Trophoblast cell (in vitro differentiated cells and primary cell): Measurements from ENCODE around the gene PPFIBP2.

ENCODE experiments used
- DNase-seq, 2 donors: peaks; one replicate each; pipeline ENCODE4 v3.0.0-alpha.2; 2016
- H2AFZ ChIP-seq: 2 replicates; pipeline ENCODE4 v1.6.1; 2013; ENCODE audit warnings: low read length, moderate library complexity, mild to moderate bottlenecking; ENCODE audit not compliant: insufficient read depth, poor library complexity
- H2AK5ac ChIP-seq: 2 replicates; pipeline ENCODE4 v1.6.1; 2013; ENCODE audit warnings: mild to moderate bottlenecking, low read length
- H2BK120ac ChIP-seq: 2 replicates; pipeline ENCODE4 v1.6.1; 2013; ENCODE audit warnings: low read length, mild to moderate bottlenecking, moderate library complexity; ENCODE audit not compliant: insufficient read depth, poor library complexity
- H2BK12ac ChIP-seq: 2 replicates; pipeline ENCODE4 v1.6.1; 2013; ENCODE audit warnings: mild to moderate bottlenecking, low read length, moderate library complexity
- H2BK5ac ChIP-seq: 2 replicates; pipeline ENCODE4 v1.6.1; 2013; ENCODE audit warnings: low read length, low read depth, moderate library complexity, mild to moderate bottlenecking; ENCODE audit not compliant: poor library complexity
- H3K14ac ChIP-seq: 2 replicates; pipeline ENCODE4 v1.6.1; 2013; ENCODE audit warnings: mild to moderate bottlenecking, low read length
- H3K18ac ChIP-seq: 2 replicates; pipeline ENCODE4 v1.6.1; 2013; ENCODE audit warnings: mild to moderate bottlenecking, low read length
- H3K23ac ChIP-seq: 2 replicates; pipeline ENCODE4 v1.6.1; 2013; ENCODE audit warnings: low read length
- H3K27ac ChIP-seq: 2 replicates; pipeline ENCODE4 v1.5.1; 2013; ENCODE audit warnings: low read depth, mild to moderate bottlenecking, inconsistent platforms, low read length, moderate library complexity
- H3K27me3 ChIP-seq: 2 replicates; pipeline ENCODE4 v1.6.1; 2013; ENCODE audit warnings: inconsistent platforms, mild to moderate bottlenecking, low read length, moderate library complexity; ENCODE audit not compliant: insufficient read depth
- H3K36me3 ChIP-seq, 2 experiments: 1 replicate in 1 of 2; 2 replicates in 1 of 2; pipeline ENCODE4 v1.6.1; 2013; ENCODE audit warnings: low read length in 2 of 2, mild to moderate bottlenecking in 2 of 2, moderate library complexity in 1 of 2; ENCODE audit not compliant: insufficient read depth in 2 of 2, control insufficient read depth in 1 of 2
- H3K4ac ChIP-seq: 2 replicates; pipeline ENCODE4 v1.6.1; 2013; ENCODE audit warnings: low read depth, mild to moderate bottlenecking, low read length, moderate library complexity
- H3K4me1 ChIP-seq, 2 experiments: 1 replicate in 1 of 2; 2 replicates in 1 of 2; pipeline ENCODE4 v1.6.1; 2013; ENCODE audit warnings: low read length in 2 of 2, mild to moderate bottlenecking in 2 of 2, moderate library complexity in 1 of 2; ENCODE audit not compliant: insufficient read depth in 2 of 2, control insufficient read depth in 1 of 2
- H3K4me2 ChIP-seq: 2 replicates; pipeline ENCODE4 v1.6.1; 2013; ENCODE audit warnings: inconsistent platforms, mild to moderate bottlenecking, low read length, moderate library complexity
- H3K4me3 ChIP-seq: 2 replicates; pipeline ENCODE4 v1.5.1; 2013; ENCODE audit warnings: mild to moderate bottlenecking, low read depth, low read length, inconsistent platforms
- H3K79me1 ChIP-seq: one replicate; pipeline ENCODE4 v1.6.1; 2013; ENCODE audit warnings: low read length
- H3K79me2 ChIP-seq: 2 replicates; pipeline ENCODE4 v1.6.1; 2013; ENCODE audit warnings: low read length, mild to moderate bottlenecking; ENCODE audit not compliant: control insufficient read depth, insufficient read depth, poor library complexity
- H3K9ac ChIP-seq: 2 replicates; pipeline ENCODE4 v1.6.1; 2013; ENCODE audit warnings: mild to moderate bottlenecking, low read length
- H3K9me3 ChIP-seq: 2 replicates; pipeline ENCODE4 v1.6.1; 2013; ENCODE audit warnings: low read depth, mild to moderate bottlenecking, control low read depth, inconsistent platforms, low read length; ENCODE audit not compliant: insufficient read depth
- H4K12ac ChIP-seq: 2 replicates; pipeline ENCODE4 v1.6.1; 2013; ENCODE audit warnings: low read depth, mild to moderate bottlenecking, low read length, moderate library complexity
- H4K8ac ChIP-seq: 2 replicates; pipeline ENCODE4 v1.6.1; 2013; ENCODE audit warnings: low read depth, mild to moderate bottlenecking, low read length, moderate library complexity
- H4K91ac ChIP-seq: one replicate; pipeline ENCODE4 v1.6.1; 2013; ENCODE audit warnings: low read depth, mild to moderate bottlenecking, low read length, moderate library complexity
- WGBS: extraction: QIAGEN DNeasy Blood & Tissue Kit; methylation state at CpG from one replicate; pipeline ENCODE4 v1.1.7; 2013; ENCODE audit warnings: missing lambda C conversion rate; ENCODE audit not compliant: insufficient read length, insufficient coverage; ENCODE audit errors: extremely low coverage; 5-methylcytosine and 5-hydroxymethylcytosine counted together

PPFIBP2 gene

GRCh38 chr11:7605186-7605943, 91.6 kb downstream of the PPFIBP2 start:
- Histone ChIP-seq H2AK5ac (no peak overlapping the region), H3K27ac (peak overlapping the region; percentile 58), H2BK12ac (no peak overlapping the region), H4K91ac (no peak overlapping the region), H3K4me2 (peak overlapping the region; percentile 34), H3K9me3 (no peaks in the 10 kb centered on the region), H3K23ac (no peak overlapping the region), H3K27me3 (no peaks in the 10 kb centered on the region), H4K12ac (no peak overlapping the region), H3K4me1 (peaks cover 32 to 40% of the 10 kb centered on the region in 2 experiments), H2AFZ (no peak overlapping the region), H3K36me3 (peaks cover 0 to 3% of the 10 kb centered on the region in 2 experiments), H3K9ac (no peak overlapping the region), H3K79me1 (peaks cover 16% of the 10 kb centered on the region), H3K79me2 (no peaks in the 10 kb centered on the region), H3K4me3 (no peak overlapping the region), H3K4ac (no peak overlapping the region), H3K14ac (no peak overlapping the region), H2BK5ac (peak overlapping the region; percentile 43), H2BK120ac (no peak overlapping the region), H3K18ac (no peak overlapping the region), H4K8ac (no peak overlapping the region)
- WGBS: no CpG with 5 or more reads among the region's 5 CpGs
- peak; percentile 44 to 84 for DNase-seq

GRCh38 chr11:7606496-7606895, 92.7 kb downstream of the PPFIBP2 start:
- H3K27ac ChIP-seq: no peak overlapping the region
- H4K8ac ChIP-seq: no peak overlapping the region
- H2BK5ac ChIP-seq: no peak overlapping the region
- no peak overlapping the region for H3K9ac ChIP-seq
- no peak overlapping the region for H2BK12ac ChIP-seq
- no peak overlapping the region for H4K91ac ChIP-seq
- no peak overlapping the region for H2AK5ac ChIP-seq
- H3K79me2 ChIP-seq: no peaks in the 10 kb centered on the region
- H3K14ac ChIP-seq: no peak overlapping the region
- no peak overlapping the region for H4K12ac ChIP-seq
- no peak overlapping the region for H3K4me2 ChIP-seq
- H3K18ac ChIP-seq: no peak overlapping the region
- no peaks in the 10 kb centered on the region for H3K9me3 ChIP-seq
- H3K27me3 ChIP-seq: no peaks in the 10 kb centered on the region
- no peak overlapping the region for H3K4me3 ChIP-seq
- H3K4ac ChIP-seq: no peak overlapping the region
- no peak overlapping the region for H2BK120ac ChIP-seq
- no peak overlapping the region for H3K23ac ChIP-seq
- H3K4me1 ChIP-seq: peaks cover 26 to 31% of the 10 kb centered on the region in 2 experiments
- peaks cover 0 to 5% of the 10 kb centered on the region in 2 experiments for H3K36me3 ChIP-seq
- no peak overlapping the region for H2AFZ ChIP-seq
- DNase-seq: peak in 1 of 2 donors; percentile 43
- H3K79me1 ChIP-seq: peaks cover 8% of the 10 kb centered on the region

- Histone ChIP-seq H3K27me3 (no peaks in the 10 kb centered on the region), H3K14ac (peak overlapping the region; percentile 3), H3K4ac (no peak overlapping the region), H2BK120ac (no peak overlapping the region), H3K18ac (no peak overlapping the region), H3K9ac (no peak overlapping the region), H3K79me1 (peaks cover 8% of the 10 kb centered on the region), H3K4me1 (peaks cover 23 to 33% of the 10 kb centered on the region in 2 experiments), H3K4me3 (peak overlapping the region; percentile 48), H2AFZ (no peak overlapping the region), H2BK12ac (no peak overlapping the region), H3K23ac (no peak overlapping the region), H2AK5ac (no peak overlapping the region), H3K36me3 (peaks cover 0 to 5% of the 10 kb centered on the region in 2 experiments), H3K4me2 (peak overlapping the region; percentile 12), H4K12ac (no peak overlapping the region), H3K27ac (no peak overlapping the region), H3K79me2 (no peaks in the 10 kb centered on the region), H4K91ac (no peak overlapping the region), H4K8ac (no peak overlapping the region), H3K9me3 (no peaks in the 10 kb centered on the region), H2BK5ac (no peak overlapping the region)
- DNase-seq: peak; percentile 32 to 62
- no CpG with 5 or more reads among the region's 4 CpGs for WGBS
Observed at GRCh38 chr11:7609015-7609414, 95.2 kb downstream of the PPFIBP2 start.

- Histone ChIP-seq H2BK120ac (no peak overlapping the region), H3K79me1 (peaks cover 8% of the 10 kb centered on the region), H3K9ac (no peak overlapping the region), H3K4me2 (no peak overlapping the region), H2AFZ (no peak overlapping the region), H4K8ac (no peak overlapping the region), H3K4me3 (no peak overlapping the region), H2BK12ac (no peak overlapping the region), H3K4ac (no peak overlapping the region), H3K18ac (no peak overlapping the region), H3K14ac (no peak overlapping the region), H3K36me3 (peaks cover 0 to 2% of the 10 kb centered on the region in 2 experiments), H3K27ac (no peak overlapping the region), H4K12ac (no peak overlapping the region), H3K79me2 (no peaks in the 10 kb centered on the region), H4K91ac (no peak overlapping the region), H3K4me1 (peaks cover 19 to 29% of the 10 kb centered on the region in 2 experiments), H3K23ac (no peak overlapping the region), H3K9me3 (no peaks in the 10 kb centered on the region), H3K27me3 (no peaks in the 10 kb centered on the region), H2BK5ac (no peak overlapping the region), H2AK5ac (no peak overlapping the region)
- DNase-seq: peak in 1 of 2 donors; percentile 25
Observed at GRCh38 chr11:7609521-7609920, 95.7 kb downstream of the PPFIBP2 start.
